Right hindlimb (tissue), 1 donor: ENCODE data around the gene FRRS1L.

Experiments used
- DNase-seq: peaks from one replicate; pipeline ENCODE4 v3.0.0-alpha.2; 2018

Gene FRRS1L

DNA sequence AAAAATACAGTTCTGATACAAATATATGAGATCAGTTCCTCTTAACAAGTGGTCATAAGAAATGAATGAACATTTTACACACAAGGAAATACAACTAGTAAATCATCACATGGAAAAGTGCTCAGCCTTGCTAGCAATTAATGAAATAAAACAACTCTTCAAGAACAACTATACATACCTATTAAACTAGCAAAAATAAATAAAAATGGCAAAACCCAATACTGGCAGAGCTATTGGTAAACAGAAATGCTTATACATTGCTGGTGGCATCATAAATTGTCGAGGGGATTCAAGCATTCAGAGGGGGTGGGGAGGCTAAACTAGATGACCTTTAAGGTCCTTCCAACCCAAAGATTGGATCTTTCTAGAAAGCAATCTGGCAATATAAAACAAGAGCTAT is 5.9 kb upstream of the FRRS1L start:
- DNase-seq, result no peak

DNA sequence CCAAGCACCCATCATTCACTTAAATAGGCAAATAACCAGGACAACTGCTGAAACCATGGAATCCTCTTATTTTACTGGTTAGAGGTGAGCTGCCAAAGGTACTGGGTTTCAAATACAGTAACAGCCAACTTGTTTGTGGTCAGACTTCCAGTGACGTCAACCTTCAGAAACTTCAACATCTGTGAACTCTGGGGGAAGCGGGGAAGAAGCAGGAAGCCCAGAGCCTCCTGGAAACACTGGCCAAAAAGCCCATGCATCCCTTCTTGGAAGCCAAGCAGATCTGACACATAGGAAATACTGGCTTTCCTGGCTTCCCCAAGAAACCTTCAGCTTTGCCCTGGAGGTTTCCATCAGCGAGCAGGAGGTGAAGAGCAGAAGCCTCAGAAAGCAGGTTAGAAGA is 4.9 kb upstream of the FRRS1L start:
- DNase-seq, result peak; percentile 27

DNA sequence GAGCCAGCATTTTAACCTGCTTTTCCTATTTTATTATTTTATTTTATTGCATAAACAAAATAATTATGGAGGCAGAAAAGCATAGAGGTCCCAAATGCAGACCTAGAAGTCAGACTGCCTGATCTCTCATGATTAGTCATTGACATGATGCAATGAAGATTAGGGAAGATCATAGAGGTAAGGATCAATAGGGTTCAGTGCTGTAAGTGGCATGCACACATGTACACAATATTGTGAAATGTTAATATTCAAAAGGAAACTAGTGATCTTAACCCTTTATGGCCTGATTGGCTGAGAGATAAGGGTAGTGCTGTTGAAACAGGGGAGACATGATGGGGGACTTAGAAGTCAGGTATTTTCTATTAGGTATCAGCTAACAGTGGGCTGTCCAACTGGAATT is 1.1 kb upstream of the FRRS1L start:
- no peak for DNase-seq

DNA sequence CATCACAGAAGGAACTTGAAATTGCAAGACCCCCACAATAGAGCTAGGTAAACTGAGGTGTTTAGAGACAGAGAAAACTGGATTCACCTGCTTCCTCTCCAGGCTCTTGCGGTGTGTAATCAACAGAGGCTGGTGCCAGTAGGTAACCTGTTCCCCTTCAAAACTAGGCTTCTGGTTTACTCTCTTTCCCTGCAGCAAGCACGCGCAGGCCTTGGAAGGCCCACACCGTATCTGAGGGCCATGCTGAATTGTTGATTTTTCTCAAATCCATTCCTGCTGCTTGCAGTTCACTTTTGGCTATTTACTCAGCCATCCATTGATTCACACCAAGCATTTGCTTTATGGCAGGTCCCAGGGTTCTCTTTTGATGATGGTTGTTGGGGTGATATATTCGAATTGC is 667 bp upstream of the FRRS1L start:
- no peak for DNase-seq

DNA sequence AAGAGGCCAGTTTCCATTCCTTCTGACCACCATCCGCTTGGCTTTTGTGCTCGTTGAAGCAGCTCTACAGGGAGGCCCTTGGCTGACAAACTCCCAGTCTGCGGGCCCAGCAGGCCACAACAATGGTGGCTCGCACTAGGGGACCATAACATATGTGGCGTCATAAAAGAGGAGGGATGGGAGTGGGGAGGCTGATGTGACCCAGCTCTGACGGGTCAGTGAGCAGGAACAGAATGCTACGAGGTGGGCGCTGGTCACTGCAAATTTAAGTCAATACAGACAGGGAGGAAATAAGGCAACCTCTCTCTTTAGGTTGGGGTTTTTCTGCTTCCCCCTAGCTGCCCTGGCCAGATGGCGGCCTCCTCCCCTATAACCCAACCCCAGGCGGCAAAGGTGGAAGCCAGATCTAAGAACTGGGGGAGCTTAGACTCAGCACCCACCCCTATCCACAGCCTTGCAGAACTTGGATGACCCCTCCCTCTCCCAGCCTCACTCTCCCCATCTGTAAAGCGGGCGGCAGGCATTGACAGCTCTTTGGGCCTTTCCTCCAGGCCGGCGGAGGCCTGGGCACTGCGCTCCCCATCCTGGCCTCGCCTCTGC is 778 bp downstream of the FRRS1L start:
- DNase-seq, result no peak

DNA sequence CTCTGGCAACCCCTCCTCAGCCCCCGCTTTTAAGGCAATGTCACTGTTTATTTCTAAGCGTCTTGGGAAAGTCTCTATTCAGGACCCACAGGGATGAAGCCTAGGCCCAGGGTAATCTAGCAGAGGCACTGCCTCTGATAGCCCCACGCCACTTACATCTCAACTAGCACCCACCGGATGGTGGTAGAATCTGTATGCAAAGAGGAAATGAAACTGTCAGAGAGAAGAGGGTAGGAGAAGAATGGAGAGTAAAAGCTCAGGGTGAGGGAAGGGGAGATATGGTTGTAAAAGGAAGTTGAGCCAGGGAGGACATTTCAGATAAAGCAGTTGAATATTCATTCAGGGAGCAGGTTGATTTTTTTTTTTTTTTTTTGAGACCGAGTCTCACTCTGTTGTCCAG is 3.0 kb downstream of the FRRS1L start:
- no peak for DNase-seq

DNA sequence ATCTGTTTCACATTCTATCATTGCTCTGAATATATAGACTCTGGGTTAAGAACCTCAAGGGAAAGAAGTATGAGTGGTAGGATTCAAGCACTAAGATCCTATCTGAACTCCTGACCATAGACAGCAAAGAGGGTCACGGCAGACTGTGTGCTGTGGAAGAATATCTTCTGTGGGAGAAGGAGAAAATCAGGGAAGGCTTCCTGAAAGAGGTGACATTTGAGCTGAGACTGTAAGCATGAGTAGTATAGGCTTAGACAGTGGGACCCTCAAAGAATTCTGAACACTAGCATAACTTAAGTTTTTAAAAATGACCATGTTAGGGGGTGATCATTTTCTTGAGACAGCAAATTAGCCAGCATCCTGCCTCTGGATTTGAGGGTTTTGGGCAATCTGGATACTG is 3.9 kb downstream of the FRRS1L start:
- no peak for DNase-seq

DNA sequence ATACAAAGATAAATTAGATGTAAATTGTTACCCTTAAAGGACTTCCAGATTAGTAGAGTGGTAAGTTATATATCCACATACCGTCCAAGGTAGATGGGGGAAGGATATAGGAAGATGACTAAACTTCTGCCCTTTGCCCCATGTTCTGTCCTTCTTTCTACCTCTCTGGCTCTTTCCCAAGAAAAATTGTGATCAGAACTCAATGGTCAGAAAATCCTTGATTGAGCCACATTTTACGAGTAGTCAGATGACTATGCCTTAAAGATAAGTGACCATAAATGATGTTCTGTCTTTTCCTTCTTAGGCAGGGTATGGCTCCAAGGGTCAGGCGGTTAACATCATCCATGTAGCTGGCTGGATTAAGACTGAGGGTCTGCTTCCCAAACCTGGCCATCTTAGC is 4.4 kb downstream of the FRRS1L start:
- no peak for DNase-seq

DNA sequence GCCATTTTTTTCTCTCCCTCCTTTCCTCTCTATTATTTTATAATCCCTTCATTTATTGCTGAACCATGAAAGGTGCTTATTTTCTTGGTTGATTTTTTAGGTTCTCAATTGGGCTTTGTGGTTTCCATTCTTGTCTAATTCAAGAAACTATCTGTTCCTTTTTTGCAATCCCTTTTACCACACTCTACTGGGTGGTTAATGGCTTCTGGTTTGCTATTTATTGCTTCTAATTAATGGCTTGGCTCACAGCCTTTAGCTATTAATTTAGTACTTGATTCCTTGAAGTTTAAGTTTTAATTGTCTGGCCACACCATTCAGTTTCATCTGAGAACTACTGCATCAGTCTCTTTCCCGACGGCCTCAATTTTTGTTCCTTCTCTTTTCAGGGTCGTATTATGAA is 5.6 kb downstream of the FRRS1L start:
- DNase-seq, result no peak

DNA sequence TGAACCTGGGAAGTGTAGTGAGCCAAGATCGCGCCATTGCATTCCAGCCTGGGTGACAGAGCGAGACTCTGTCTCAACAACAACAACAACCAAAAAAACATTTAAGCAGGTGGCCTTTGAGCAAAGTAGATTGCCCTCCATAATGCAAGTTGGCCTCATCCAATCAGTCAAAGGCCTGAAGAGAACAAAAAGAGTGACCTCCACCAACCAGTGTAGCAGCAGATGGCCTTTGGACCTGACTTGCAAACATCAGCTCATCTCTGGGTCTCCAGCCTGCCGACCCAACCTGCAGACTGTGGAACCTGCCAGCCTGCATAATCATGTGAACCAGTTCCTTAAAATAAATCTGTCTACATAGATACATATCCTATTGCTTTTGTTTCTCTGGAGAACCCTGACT is 7.5 kb downstream of the FRRS1L start:
- no peak for DNase-seq

DNA sequence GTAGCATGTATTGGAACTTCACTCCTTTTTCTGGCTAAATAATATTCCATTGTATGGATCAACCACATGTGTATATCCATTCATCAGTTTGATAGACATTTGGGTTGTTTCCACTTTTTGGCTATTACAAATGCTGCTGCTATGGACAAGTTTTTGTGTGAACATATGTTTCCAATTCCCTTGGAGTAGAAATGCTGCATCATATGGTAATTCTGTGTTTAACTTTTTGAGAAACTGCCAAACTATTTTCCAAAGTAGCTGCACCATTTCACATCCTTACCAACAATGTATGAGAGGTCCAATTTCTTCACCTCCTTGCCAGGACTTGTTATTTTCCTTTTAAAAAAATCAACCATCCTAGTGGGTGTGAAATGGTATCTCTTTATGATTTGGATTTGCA is 8.4 kb downstream of the FRRS1L start:
- DNase-seq, result no peak

DNA sequence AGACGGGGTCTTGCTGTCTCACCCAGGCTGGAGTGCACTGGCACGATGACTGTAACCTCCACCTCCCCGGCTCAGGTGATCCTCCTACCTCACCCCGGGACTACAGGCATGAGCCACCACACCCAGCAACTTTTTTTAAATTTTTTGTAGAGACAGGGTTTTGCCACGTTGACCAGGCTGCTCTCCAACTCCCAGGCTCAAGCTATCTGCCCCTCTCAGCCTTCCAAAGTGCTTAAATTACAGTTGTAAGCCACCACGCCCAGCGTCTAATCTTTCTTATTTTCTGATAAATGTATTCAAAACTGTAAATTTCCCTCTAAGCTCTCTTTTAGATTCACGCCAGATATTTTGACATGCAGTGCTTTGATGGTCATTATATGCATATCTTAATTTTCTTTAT is 10.3 kb downstream of the FRRS1L start:
- no peak for DNase-seq

DNA sequence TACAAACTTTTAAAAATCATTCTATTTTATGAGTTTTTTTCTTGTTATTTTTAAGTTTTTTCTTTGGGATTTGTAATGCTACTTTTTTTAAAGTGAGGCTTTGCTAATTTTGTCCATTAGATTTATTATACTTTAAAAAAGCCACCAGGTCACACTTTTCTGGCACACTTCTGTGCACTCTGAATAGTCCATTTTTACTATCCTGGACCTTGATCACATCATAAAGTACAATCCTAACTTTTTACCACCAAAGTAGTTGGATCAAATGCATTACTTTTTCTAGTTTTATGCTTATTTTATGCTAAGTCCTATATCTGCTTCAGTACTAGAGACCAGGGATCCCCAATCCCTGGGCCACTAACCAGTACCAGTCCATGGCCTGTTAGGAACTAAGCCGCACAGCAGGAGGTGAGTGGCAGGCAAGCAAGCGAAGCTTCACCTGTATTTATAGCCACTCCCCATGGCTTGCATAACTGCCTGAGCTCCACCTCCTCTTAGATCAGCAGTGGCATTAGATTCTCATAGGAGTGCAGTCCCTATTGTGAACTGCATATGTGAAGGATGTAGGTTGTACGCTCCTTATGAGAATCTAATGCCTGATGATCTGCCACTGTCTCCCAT is 16.0 kb downstream of the FRRS1L start:
- DNase-seq, result no peak

DNA sequence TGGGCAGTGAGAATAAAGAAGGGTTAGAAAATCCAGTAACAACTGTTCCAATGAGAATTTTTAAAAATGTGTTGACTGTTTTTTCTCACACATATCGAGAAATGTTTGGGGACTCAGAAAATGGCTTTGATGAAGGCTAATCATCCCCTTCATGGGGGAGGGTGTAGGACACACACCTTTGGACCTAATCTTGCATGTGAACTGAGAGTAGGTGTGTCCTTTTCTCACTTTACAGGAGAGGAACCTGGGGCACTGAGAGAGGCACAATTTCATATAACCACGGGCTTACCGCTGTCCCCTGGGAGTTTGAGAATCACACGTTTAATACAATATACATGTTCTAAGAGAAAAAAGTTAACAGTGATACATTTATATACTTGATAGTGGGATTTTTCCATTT is 17.3 kb downstream of the FRRS1L start:
- DNase-seq, result no peak

DNA sequence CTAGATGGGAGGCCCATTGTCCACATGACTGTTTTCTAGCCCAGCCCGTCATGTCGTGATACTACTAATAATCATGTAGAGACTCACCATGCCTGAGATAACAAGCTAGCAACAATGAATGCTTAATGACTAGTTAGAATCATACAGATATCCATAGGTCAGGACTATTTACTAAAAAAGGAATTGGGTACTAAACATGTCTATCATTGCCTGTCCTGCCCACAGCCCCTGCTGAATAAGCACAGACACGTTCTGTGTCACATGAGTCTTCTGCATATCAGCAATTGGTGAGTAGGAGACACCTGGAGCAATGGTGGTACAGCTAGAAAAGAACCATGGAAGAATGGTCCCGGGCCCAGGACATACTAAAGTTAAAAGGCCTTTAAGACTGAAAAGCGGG is 18.0 kb downstream of the FRRS1L start:
- DNase-seq, result no peak

DNA sequence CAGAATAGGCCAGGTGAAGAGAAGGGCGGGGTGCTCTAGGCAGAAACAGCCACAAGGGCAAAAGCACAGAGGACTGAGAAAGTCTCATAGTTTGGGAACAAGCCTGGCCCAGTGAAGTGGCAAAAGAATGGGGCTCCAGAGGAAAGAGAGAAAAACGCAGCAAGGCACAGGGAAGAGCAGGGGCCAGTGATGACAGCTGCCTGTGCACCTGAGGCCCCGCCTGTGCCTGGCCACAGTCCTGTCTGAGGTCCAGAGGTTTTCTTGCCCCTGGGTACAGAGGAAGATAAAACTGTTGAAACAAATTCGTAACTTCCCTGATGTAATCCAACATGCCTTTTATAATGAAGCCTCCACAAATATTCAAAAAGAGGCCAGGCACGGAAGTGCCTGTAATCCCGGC is 22.0 kb downstream of the FRRS1L start:
- DNase-seq, result no peak

DNA sequence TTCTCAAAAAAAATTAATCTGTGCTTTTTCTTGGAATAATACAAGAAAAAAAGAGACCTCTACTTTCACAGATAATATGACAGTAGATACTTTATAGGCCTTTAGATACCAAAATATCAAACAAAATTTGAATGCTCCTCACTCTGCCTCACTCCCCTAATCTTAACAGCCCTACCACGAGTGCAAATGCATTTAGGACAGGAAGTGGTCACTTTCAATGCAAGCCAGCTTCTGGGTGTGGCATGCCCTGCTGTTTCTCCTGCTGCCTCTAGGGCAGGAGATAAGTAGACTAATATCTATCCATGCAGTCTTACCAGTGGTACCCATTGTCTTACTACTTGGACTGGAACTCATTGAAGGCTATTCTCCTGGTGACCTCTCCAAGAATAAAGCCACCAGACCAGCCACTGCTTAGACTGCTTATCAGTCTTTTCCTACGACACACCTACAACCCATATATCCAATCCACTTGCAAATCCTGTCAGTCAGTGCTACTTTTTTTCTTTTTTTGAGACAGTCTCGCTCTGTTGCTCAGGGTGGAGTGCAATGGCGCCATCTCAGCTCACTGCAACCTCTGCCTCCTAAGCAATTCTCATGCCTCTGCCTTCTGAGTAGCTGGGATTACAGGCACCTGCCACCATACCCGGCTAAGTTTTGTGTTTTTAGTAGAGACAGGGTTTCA is 23.0 kb downstream of the FRRS1L start:
- DNase-seq, result no peak

DNA sequence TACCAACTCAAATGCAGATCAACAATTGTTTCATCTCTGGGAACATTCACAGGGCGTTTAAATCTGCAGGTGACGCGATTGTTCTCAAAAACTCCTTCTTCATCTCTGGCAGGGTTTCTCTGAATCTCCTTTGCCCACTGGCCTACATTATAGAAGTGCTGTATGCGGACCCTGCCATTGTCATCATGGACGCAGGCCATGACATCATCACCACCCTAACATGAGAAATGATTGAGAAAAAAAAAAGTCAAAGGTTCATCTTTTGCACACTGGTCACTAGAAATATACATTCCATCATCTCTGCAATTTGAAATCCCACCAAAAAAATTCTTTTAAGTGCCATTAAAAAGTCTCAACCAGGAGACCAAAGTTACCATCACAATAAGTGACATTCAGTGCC is 25.7 kb downstream of the FRRS1L start:
- no peak for DNase-seq

DNA sequence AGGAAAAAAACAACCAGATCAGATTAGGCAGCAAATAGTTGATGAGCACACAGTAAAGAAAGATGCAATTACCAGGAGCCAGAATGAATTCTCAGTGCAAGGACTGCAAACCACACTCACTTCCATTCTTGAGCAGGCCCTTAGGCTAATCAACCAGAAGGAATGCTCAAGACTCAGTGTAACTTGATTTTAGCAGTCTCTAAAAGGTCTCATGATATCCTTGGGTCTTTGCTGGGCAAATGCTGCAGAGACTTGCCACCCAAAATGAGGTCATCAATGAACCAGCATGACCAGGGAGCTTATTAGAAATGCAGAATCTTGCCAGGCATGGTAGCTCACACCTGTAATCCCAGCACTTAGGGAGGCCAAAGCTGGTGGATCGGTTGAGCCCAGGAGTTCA is 27.2 kb downstream of the FRRS1L start:
- no peak for DNase-seq

DNA sequence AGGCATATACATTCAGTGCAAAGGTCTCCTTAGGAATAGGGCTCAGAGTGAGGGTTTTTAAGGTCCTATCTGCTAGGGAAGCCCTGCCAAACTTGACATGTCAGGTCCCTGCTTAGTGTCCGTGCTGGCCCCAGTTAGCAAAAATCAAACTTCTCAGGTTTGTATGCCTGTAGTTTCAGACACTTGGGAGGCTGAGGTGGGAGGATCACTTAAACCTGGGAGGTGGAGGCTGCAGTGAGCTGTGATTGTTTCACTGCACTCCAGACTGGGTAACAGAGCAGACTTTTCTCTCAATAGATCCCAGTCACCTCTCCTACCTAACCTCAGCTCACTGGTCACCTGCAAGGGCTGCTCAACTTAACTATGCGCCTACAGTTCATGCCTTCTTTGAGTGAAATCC is 28.6 kb downstream of the FRRS1L start:
- no peak for DNase-seq

DNA sequence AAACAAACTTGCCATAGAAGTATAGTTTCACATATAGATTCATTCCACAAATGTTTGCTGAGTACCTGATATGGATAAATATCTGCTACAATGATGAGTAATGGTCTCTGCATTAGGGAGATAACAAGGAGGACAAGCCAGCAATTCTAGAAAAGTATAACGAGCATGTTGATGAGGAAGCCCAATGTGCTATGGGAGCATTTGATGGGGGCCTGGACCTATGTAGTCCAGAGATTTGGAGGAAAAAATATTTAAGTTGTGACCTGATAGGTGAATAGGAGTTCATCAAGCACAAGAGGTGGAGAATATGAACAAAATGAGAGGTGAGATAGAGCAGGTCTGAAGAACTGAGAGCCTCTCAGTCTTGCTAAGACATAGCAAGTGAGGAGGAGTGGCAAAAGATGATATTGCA is 32.9 kb downstream of the FRRS1L start:
- no peak for DNase-seq

DNA sequence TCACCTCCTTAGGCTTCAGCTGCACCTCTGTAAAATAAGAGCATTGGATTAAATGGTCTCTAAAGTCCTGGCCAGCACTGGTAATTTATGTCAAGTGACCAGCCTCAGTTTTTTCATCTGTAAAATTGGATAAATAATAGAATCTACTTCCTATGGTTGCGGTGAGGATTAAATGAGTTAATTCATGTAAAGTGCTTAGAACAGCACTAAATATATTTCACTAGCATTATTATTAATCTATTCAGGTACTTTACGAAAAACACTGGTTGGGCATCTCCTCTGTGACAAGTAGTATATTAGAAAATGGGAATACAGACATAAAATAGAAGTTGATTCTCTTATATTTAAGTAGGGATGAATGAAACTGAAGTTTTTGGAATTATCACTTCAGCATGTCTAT is 33.5 kb downstream of the FRRS1L start:
- no peak for DNase-seq

DNA sequence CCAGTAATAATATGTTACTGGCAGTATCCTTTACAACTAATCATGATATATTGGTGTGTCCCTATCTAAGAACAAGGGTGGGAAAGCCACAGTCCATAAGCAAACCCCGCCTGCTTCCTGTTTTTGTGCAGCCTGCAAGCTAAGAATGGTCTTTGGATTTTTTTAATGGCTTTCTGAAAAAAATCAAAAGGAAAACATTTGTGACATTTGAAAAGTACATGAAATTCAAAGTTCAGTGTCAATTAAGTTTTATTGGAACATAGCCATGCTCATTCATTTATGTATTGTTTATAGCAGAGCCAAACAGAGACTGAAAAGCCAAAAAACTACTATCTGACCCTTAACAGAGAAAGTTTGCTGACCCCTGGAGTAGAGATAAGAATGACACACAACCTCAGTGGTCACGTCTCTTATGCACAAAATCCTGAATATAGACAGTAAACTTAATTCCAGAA is 34.5 kb downstream of the FRRS1L start:
- no peak for DNase-seq

DNA sequence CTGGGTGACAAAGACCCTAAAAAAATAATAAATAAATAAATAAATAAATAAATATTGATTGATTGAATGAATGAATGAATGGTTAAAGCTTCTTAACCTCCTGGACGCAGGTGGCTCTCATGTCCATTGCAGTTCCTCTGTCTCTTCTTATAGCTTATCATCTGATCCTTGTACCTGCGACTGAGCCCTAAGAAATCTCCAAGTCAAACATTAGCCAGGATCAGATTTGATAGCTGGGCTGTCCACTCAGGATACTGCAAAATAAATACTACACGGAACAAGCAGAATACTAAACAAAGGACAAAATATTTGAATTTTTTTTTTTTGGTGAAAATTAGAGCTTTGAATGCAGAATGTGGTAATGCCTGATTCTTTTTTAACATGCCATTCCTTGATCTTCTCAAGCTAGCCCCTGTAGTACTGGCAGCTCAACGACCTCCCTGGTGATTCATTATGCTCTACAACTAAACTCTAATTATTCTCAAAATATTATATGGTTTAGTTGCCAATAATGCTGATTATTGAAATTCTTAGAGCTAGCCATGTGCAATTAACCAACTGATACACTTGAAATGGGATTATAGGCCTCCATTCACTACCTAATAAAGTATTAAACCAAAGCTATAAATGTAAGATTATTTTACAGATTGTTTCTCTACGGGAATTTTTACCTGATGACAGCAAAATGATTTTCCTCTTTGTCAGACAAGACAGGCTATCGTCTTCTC is 37.4 kb downstream of the FRRS1L start:
- no peak for DNase-seq
